CD4-positive, alpha-beta T cell (primary cell): ENCODE data around the gene GFRAL. TPM values are rescaled to one million over a fixed set of nuclear protein-coding genes. Genes with fewer than 3 reads are reported as not detected.

ENCODE experiments used
- ATAC-seq: fragments of 200-7000 bp; cut with Tn5 transposase; one replicate; pipeline ENCODE4 v1.10.0; 2022; ENCODE audit warnings: mild to moderate bottlenecking; ENCODE audit not compliant: poor library complexity
- CTCF ChIA-PET: fragments of 350-600 bp; sonication (Branson Sonifier 250); formaldehyde crosslinking; loops from one replicate; lab custom pipeline; 2021; ENCODE audit warnings: antibody characterized with exemption, inconsistent platforms; lab: Charles Lee
- POLR2A ChIA-PET: fragments of 350-600 bp; sonication (Branson Sonifier 250); formaldehyde crosslinking; loops from one replicate; lab custom pipeline; 2021; ENCODE audit warnings: antibody characterized with exemption, inconsistent platforms; lab: Charles Lee
- DNase-seq, 14 experiments: peaks; one replicate each; pipeline ENCODE4 v3.0.0-alpha.2; 2013 to 2020; ENCODE audit warnings: mixed read lengths in 2 of 14
- H3K27ac ChIP-seq, 2 donors: one replicate each; pipeline versions ENCODE4 v1.5.1 to v1.7.0; 2013; ENCODE audit warnings: low read length in 2 of 2, low read depth in 1 of 2, mild to moderate bottlenecking in 1 of 2
- H3K27me3 ChIP-seq, 2 experiments: 1 replicate in 1 of 2; 2 replicates in 1 of 2; pipeline versions ENCODE4 v1.6.1 to v1.7.0; 2013; ENCODE audit warnings: low read length in 2 of 2, control low read depth in 1 of 2, mild to moderate bottlenecking in 1 of 2, moderate library complexity in 1 of 2; ENCODE audit not compliant: insufficient read depth in 2 of 2, control insufficient read depth in 1 of 2
- H3K36me3 ChIP-seq: one replicate; pipeline ENCODE4 v1.6.1; 2013; ENCODE audit warnings: low read length, control low read depth; ENCODE audit not compliant: insufficient read depth
- H3K4me1 ChIP-seq: one replicate; pipeline ENCODE4 v1.6.1; 2013; ENCODE audit warnings: low read length, control low read depth; ENCODE audit not compliant: insufficient read depth
- H3K4me3 ChIP-seq: one replicate; pipeline ENCODE4 v1.5.1; 2013; ENCODE audit warnings: mild to moderate bottlenecking, low read length, moderate library complexity
- H3K9me3 ChIP-seq, 2 experiments: 1 replicate in 1 of 2; 2 replicates in 1 of 2; pipeline versions ENCODE4 v1.6.1 to v1.7.0; 2013; ENCODE audit warnings: low read length in 2 of 2, mild to moderate bottlenecking in 2 of 2, control low read depth in 1 of 2, moderate library complexity in 1 of 2; ENCODE audit not compliant: control insufficient read depth in 1 of 2, insufficient read depth in 1 of 2
- H3K27ac Mint-ChIP-seq: one replicate; pipeline ENCODE4 v1.8.0; 2020; ENCODE audit warnings: mixed read lengths
- H3K27me3 Mint-ChIP-seq: one replicate; pipeline ENCODE4 v1.8.0; 2021; ENCODE audit warnings: mixed read lengths
- H3K36me3 Mint-ChIP-seq: one replicate; pipeline ENCODE4 v1.8.0; 2021; ENCODE audit warnings: low read depth, mixed read lengths
- H3K4me1 Mint-ChIP-seq: one replicate; pipeline ENCODE4 v1.8.0; 2021; ENCODE audit warnings: low read depth, mixed read lengths
- H3K4me3 Mint-ChIP-seq: one replicate; pipeline ENCODE4 v1.8.0; 2020; ENCODE audit warnings: mild to moderate bottlenecking, mixed read lengths
- H3K9me3 Mint-ChIP-seq: one replicate; pipeline ENCODE4 v1.8.0; 2020; ENCODE audit warnings: mixed read lengths
- CTCF ChIP-seq: fragments of 200-600 bp; IDR thresholded peaks from one replicate; pipeline ENCODE4 v1.8.0; 2022; ENCODE audit warnings: antibody characterized with exemption, mild to moderate bottlenecking
- intact Hi-C, 2 experiments: fragments of 100-400 bp; cut with DNase I in 1 of 2; cut with micrococcal nuclease in 1 of 2; formaldehyde crosslinking; loops; one replicate each; pipeline versions ENCODE4 v1.15.1 to v1.9.0; 2023 to 2025; cut with DNase I, micrococcal nuclease
- total RNA-seq, 174 experiments: library from RNA in 2 of 174; stranded (reverse) in 2 of 174; gene quantifications; one replicate each; pipeline ENCODE4 v1.2.3 and lab custom pipeline; 2021 to 2026

Gene GFRAL
- total RNA-seq, 2 experiments from 2014 or later, result not detected

- Histone ChIP-seq H3K27me3 (no peaks in the 10 kb centered on the region), H3K9me3 (no peaks in the 10 kb centered on the region), H3K36me3 (no peaks in the 10 kb centered on the region), H3K4me3 (no peak overlapping the region), H3K4me1 (no peaks in the 10 kb centered on the region), H3K27ac (no peak overlapping the region)
- ATAC-seq (no peak), DNase-seq (no peak)
- ChIA-PET CTCF (no interaction called here), POLR2A (no interaction called here)
- Mint-ChIP-seq H3K27me3 (no peaks in the 10 kb centered on the region), H3K4me3 (no peak overlapping the region), H3K4me1 (no peaks in the 10 kb centered on the region), H3K27ac (no peak overlapping the region), H3K9me3 (peaks cover 5% of the 10 kb centered on the region), H3K36me3 (no peaks in the 10 kb centered on the region)
- TF ChIP-seq CTCF, result no peak
- intact Hi-C loops, result no loop called here
These were observed 106.3 kb downstream of the GFRAL start for GRCh38 chr6:55433446-55434130.

- Histone ChIP-seq H3K4me3 (no peak overlapping the region), H3K27me3 (no peaks in the 10 kb centered on the region), H3K4me1 (no peaks in the 10 kb centered on the region), H3K36me3 (no peaks in the 10 kb centered on the region), H3K27ac (no peak overlapping the region), H3K9me3 (no peaks in the 10 kb centered on the region)
- H3K4me1 Mint-ChIP-seq, result no peaks in the 10 kb centered on the region
- intact Hi-C loops, result no loop called here
- no peaks in the 10 kb centered on the region for H3K27me3 Mint-ChIP-seq
- ChIA-PET CTCF (no interaction called here), POLR2A (no interaction called here)
- no peaks in the 10 kb centered on the region for H3K9me3 Mint-ChIP-seq
- ATAC-seq (no peak), DNase-seq (no peak)
- H3K27ac Mint-ChIP-seq, result no peak overlapping the region
- no peak overlapping the region for H3K4me3 Mint-ChIP-seq
- H3K36me3 Mint-ChIP-seq, result no peaks in the 10 kb centered on the region
- no peak for TF ChIP-seq CTCF
These were observed 109.9 kb downstream of the GFRAL start for GRCh38 chr6:55437141-55437540.

GRCh38 chr6:55438203-55438602 is 110.9 kb downstream of the GFRAL start:
- POLR2A ChIA-PET, result no interaction called here
- DNase-seq, result no peak
- intact Hi-C loops, result no loop called here
- no peak overlapping the region for H3K4me3 Mint-ChIP-seq
- Histone ChIP-seq H3K27me3 (no peaks in the 10 kb centered on the region), H3K4me1 (no peaks in the 10 kb centered on the region), H3K27ac (no peak overlapping the region), H3K9me3 (no peaks in the 10 kb centered on the region), H3K4me3 (no peak overlapping the region), H3K36me3 (no peaks in the 10 kb centered on the region)
- no peak for TF ChIP-seq CTCF
- ATAC-seq, result no peak
- no peaks in the 10 kb centered on the region for H3K9me3 Mint-ChIP-seq
- CTCF ChIA-PET, result no interaction called here
- no peaks in the 10 kb centered on the region for H3K27me3 Mint-ChIP-seq
- H3K36me3 Mint-ChIP-seq, result no peaks in the 10 kb centered on the region
- H3K27ac Mint-ChIP-seq, result no peak overlapping the region
- H3K4me1 Mint-ChIP-seq, result no peaks in the 10 kb centered on the region
